ENCODE data around the gene FLNA.

- TF ChIP-seq YY1 (IDR thresholded peaks at IDR 0.05; ENCODE audit: insufficient read depth, insufficient read length) = no peak
- TF ChIP-seq SUZ12 (IDR thresholded peaks at IDR 0.05; ENCODE audit: extremely low read depth, insufficient read depth, insufficient read length) = no peak
- no peak for TF ChIP-seq ZNF274 (IDR thresholded peaks at IDR 0.05; ENCODE audit: low read depth, low read length)
Measured at GRCh38 chrX:154366666-154367055, 7.8 kb downstream of the FLNA start.
